HepG2 (cell line): ENCODE data around the gene ABCA3. TPM values are rescaled to one million over a fixed set of nuclear protein-coding genes. Genes with fewer than 3 reads are reported as not detected.

Source experiments
- ATAC-seq: fragments of 200-7000 bp; cut with Tn5 transposase; 3 replicates; pipeline ENCODE4 v1.9.1; 2020; ENCODE audit warnings: mild to moderate bottlenecking, moderate library complexity
- BruUV-seq: library from RNA; stranded (reverse); fragments of 400-500 nt; replicated peaks from 2 replicates; lab custom pipeline; 2021; lab: Mats Ljungman, UMichigan
- CTCF ChIA-PET: fragments of 300-600 bp; formaldehyde crosslinking; extraction: SDS; loops from one replicate; lab custom pipeline; 2021; ENCODE audit warnings: low total read pairs, inconsistent platforms, low intra/inter-chr PET ratio; lab: Yijun Ruan, JAX
- POLR2A ChIA-PET: fragments of 350-600 bp; sonication (Branson Sonifier 250); formaldehyde crosslinking; loops from one replicate; lab custom pipeline; 2020; ENCODE audit warnings: antibody characterized with exemption, inconsistent platforms; lab: Yijun Ruan, JAX
- DNase-seq: peaks from one replicate; pipeline ENCODE4 v3.0.0-alpha.2; 2015; ENCODE audit warnings: low spot score
- FAIRE-seq: peaks from 3 replicates; lab custom pipeline; 2011; peaks lifted over from hg19 to GRCh38; lab: Jason Lieb, UNC
- H2AFZ ChIP-seq: one replicate; pipeline ENCODE4 v1.6.1; 2011; ENCODE audit warnings: low read length, inconsistent platforms
- H3K27ac ChIP-seq: fragments of 300-600 bp; 3 replicates; pipeline ENCODE4 v1.8.0; 2011; ENCODE audit warnings: mixed run types, mild to moderate bottlenecking, mixed read lengths, low read length, inconsistent platforms; ENCODE audit not compliant: insufficient read depth; ENCODE audit errors: extremely low read length
- H3K27me3 ChIP-seq, 2 experiments: fragments of 200-600 bp in 1 of 2; 2 replicates in 1 of 2; 3 replicates in 1 of 2; pipeline versions ENCODE4 v1.6.0 to v1.8.0; 2011; ENCODE audit warnings: low read length in 2 of 2, mild to moderate bottlenecking in 2 of 2, moderate library complexity in 2 of 2, inconsistent platforms in 1 of 2; ENCODE audit not compliant: insufficient read depth in 2 of 2, control insufficient read depth in 1 of 2
- H3K36me3 ChIP-seq, 2 experiments: fragments of 200-600 bp in 1 of 2; replicated peaks in 1 of 2; 2 replicates in 1 of 2; 3 replicates in 1 of 2; pipeline versions ENCODE4 v1.5.1 to v1.8.0; 2011; ENCODE audit warnings: low read length in 2 of 2, inconsistent platforms in 1 of 2; ENCODE audit not compliant: insufficient read depth in 2 of 2, control insufficient read depth in 1 of 2
- H3K4me1 ChIP-seq: 2 replicates; pipeline ENCODE4 v1.5.1; 2012; ENCODE audit warnings: low read length, inconsistent platforms; ENCODE audit not compliant: insufficient read depth
- H3K4me2 ChIP-seq: 2 replicates; pipeline ENCODE4 v1.6.0; 2011; ENCODE audit warnings: low read depth, low read length, inconsistent platforms
- H3K4me3 ChIP-seq, 3 experiments: fragments of 200-600 bp in 1 of 3; sonication (generic), shearing (Covaris generic) in 1 of 3; replicated peaks in 1 of 3; 2 replicates each; pipeline ENCODE4 v1.5.1; 2011 to 2016; ENCODE audit warnings: low read length in 3 of 3, inconsistent platforms in 2 of 3, low read depth in 2 of 3, mild to moderate bottlenecking in 2 of 3, control low read depth in 1 of 3, mixed read lengths in 1 of 3; ENCODE audit not compliant: insufficient read depth in 1 of 3
- H3K79me2 ChIP-seq: one replicate; pipeline ENCODE4 v1.6.1; 2011; ENCODE audit warnings: low read length, inconsistent platforms; ENCODE audit not compliant: insufficient read depth
- H3K9ac ChIP-seq: 2 replicates; pipeline ENCODE4 v1.6.0; 2011; ENCODE audit warnings: mild to moderate bottlenecking, low read depth, low read length, inconsistent platforms; ENCODE audit not compliant: insufficient read depth
- H3K9me3 ChIP-seq: 2 replicates; pipeline ENCODE4 v1.5.1; 2012; ENCODE audit warnings: mild to moderate bottlenecking, low read length
- H4K20me1 ChIP-seq: 2 replicates; pipeline ENCODE4 v1.6.0; 2011; ENCODE audit warnings: inconsistent platforms, mild to moderate bottlenecking, low read length, moderate library complexity; ENCODE audit not compliant: insufficient read depth
- POLR2A ChIP-seq, 2 experiments: IDR thresholded peaks; 2 replicates each; pipeline ENCODE4 v1.6.1; 2011; ENCODE audit warnings: low read depth in 2 of 2, low read length in 2 of 2, mild to moderate bottlenecking in 1 of 2, moderate library complexity in 1 of 2; ENCODE audit not compliant: insufficient read depth in 1 of 2
- RBFOX2 ChIP-seq: fragments of 200-400 bp; formaldehyde crosslinking; IDR thresholded peaks from 2 replicates; pipeline ENCODE4 v1.6.1; 2017; ENCODE audit warnings: low read depth, mild to moderate bottlenecking, low read length
- RBM22 ChIP-seq: fragments of 200-400 bp; formaldehyde crosslinking; optimal IDR thresholded peaks from 2 replicates; pipeline ENCODE3; 2017; ENCODE audit warnings: mild to moderate bottlenecking, low read length, moderate library complexity
- UBTF ChIP-seq: sonication (generic); formaldehyde crosslinking; IDR thresholded peaks from 2 replicates; pipeline ENCODE4 v1.4.0; 2020; ENCODE audit warnings: mild to moderate bottlenecking, missing genetic modification reagents
- ZSCAN30 ChIP-seq: sonication (generic); formaldehyde crosslinking; IDR thresholded peaks from 2 replicates; pipeline ENCODE4 v1.5.0; 2020; ENCODE audit warnings: mild to moderate bottlenecking, missing genetic modification reagents
- WGBS: methylation state at CpG from one replicate; pipeline ENCODE4 v1.1.6; 2017; ENCODE audit warnings: low lambda C conversion rate; 5-methylcytosine and 5-hydroxymethylcytosine counted together
- in situ Hi-C: cut with HindIII; loops from 2 replicates; pipeline ENCODE4 v1.10.0; 2017; ENCODE audit warnings: low pct_unique_long_range_greater_than_20kb; ENCODE audit not compliant: extremely low pct_ligation_motif_present
- intact Hi-C: fragments of 100-400 bp; cut with micrococcal nuclease; formaldehyde crosslinking; loops from one replicate; pipeline ENCODE4 v1.10.0; 2022; ENCODE audit not compliant: unreplicated experiment
- polyA plus RNA-seq, 8 experiments: library from polyadenylated mRNA; depleted of rRNA in 3 of 8; stranded (reverse) in 7 of 8; unstranded in 1 of 8; fragments of >200 nt; fragmentation: Illumina TruSeq in 4 of 8; extraction: Trizol in 4 of 8; gene quantifications; 2 replicates each; pipeline versions ENCODE4 v1.2.1 to v1.2.3, GENCODE V29; 2011 to 2016; ENCODE audit warnings: low read depth in 4 of 8, missing spikeins in 1 of 8, mixed read lengths in 1 of 8; ENCODE audit not compliant: insufficient read depth in 1 of 8
- total RNA-seq, 5 experiments: library from RNA; depleted of rRNA; stranded (reverse); fragments of >200 nt; fragmentation: Illumina TruSeq; extraction: Trizol; gene quantifications; 2 replicates each; pipeline ENCODE4 v1.2.3, GENCODE V29; 2016; ENCODE audit warnings: low read depth in 1 of 5

The ABCA3 gene
- total and polyA plus RNA-seq, 2 of the 13 experiments (the other 11 are each of a cell fraction or from before 2014, with no cell fraction given) = 0.60 to 1.5 TPM

- POLR2A ChIA-PET = interaction anchor here (1.0 to 3.7 kb wide), 3 partner anchors 27 to 99 kb away, joined by 3 to 79 read pairs (median 56); partner anchors contain the start of gene TRAF7
- intact Hi-C loops = loop anchor here (5.0 kb wide), 1 partner anchor 56 kb away; the partner anchor contains the start of gene CASKIN1
Measured at GRCh38 chr16:2253293-2253692, 87.2 kb downstream of the ABCA3 start.

More at GRCh38 chr16:2253293-2253692, 87.2 kb downstream of the ABCA3 start:
- Histone ChIP-seq H3K9ac (no peak overlapping the region), H3K36me3 (peaks cover 14 to 48% of the 10 kb centered on the region in 2 experiments), H2AFZ (no peak overlapping the region), H3K27me3 (no peaks in the 10 kb centered on the region; a peak in 1 of 5 replicates), H4K20me1 (peaks cover 5% of the 10 kb centered on the region), H3K4me1 (peaks cover 27% of the 10 kb centered on the region), H3K79me2 (peaks cover 21% of the 10 kb centered on the region), H3K4me2 (no peak overlapping the region), H3K9me3 (no peaks in the 10 kb centered on the region), H3K27ac (no peak overlapping the region), H3K4me3 (no peak overlapping the region)
- no peak for FAIRE-seq
- WGBS = 96% methylated on average over 11 of the region's 11 CpGs
- no peak for ATAC-seq
- BruUV-seq = no TSS peak
- TF ChIP-seq POLR2A (IDR thresholded peaks at IDR 0.05; ENCODE audit: insufficient read depth in 1 of 2, low read depth in 2 of 2, low read length in 2 of 2) = 0 out of 4 replicates have a peak, but pooled peaks of 1 of the 2 experiments have one; percentile 10
- peak; percentile 5; the same call in 1 of the 2 replicates for TF ChIP-seq RBFOX2
- TF ChIP-seq UBTF (CRISPR knock-in tag) = no peak
- TF ChIP-seq RBM22 = peak; percentile 33
- TF ChIP-seq ZSCAN30 = no peak
- CTCF ChIA-PET = no interaction called here
- DNase-seq = no peak
- in situ Hi-C loops = no loop called here
